IMR-90 (cell line): Measurements from ENCODE around the gene C11orf86. TPM values are rescaled to one million over a fixed set of nuclear protein-coding genes. Genes with fewer than 3 reads are reported as not detected.

Experiments used
- ATAC-seq: fragments of 200-7000 bp; cut with Tn5 transposase; 2 replicates; pipeline ENCODE4 v1.9.1; 2020; ENCODE audit warnings: low read depth, mild to moderate bottlenecking, moderate library complexity
- BruUV-seq: library from RNA; stranded (reverse); fragments of 400-500 nt; replicated peaks from 2 replicates; lab custom pipeline; 2021; lab: Mats Ljungman, UMichigan
- CTCF ChIA-PET: fragments of 300-600 bp; formaldehyde crosslinking; extraction: SDS; loops from one replicate; lab custom pipeline; 2021; ENCODE audit warnings: antibody characterized with exemption; lab: Yijun Ruan, JAX
- POLR2A ChIA-PET: fragments of 300-600 bp; sonication (Branson Sonifier 250); formaldehyde crosslinking; loops from one replicate; lab custom pipeline; 2022; ENCODE audit warnings: antibody characterized with exemption; ENCODE audit not compliant: unreplicated experiment; lab: Charles Lee
- DNase-seq: peaks from one replicate; pipeline ENCODE4 v3.0.0; 2013
- H2AFZ ChIP-seq: replicated peaks from 2 replicates; pipeline ENCODE3; 2013; ENCODE audit warnings: low read length, mild to moderate bottlenecking; ENCODE audit not compliant: poor library complexity
- H2AK5ac ChIP-seq: 2 replicates; pipeline ENCODE4 v1.6.1; 2013; ENCODE audit warnings: low read depth, low read length, inconsistent platforms
- H2AK9ac ChIP-seq: replicated peaks from 2 replicates; pipeline ENCODE3; 2013; ENCODE audit warnings: mild to moderate bottlenecking, low read depth, low read length, moderate library complexity; ENCODE audit not compliant: poor library complexity
- H2BK120ac ChIP-seq: 2 replicates; pipeline ENCODE4 v1.6.1; 2013; ENCODE audit warnings: low read depth, low read length, inconsistent platforms
- H2BK15ac ChIP-seq: 3 replicates; pipeline ENCODE4 v1.6.1; 2013; ENCODE audit warnings: low read depth, low read length, inconsistent platforms
- H2BK20ac ChIP-seq: 2 replicates; pipeline ENCODE4 v1.6.1; 2013; ENCODE audit warnings: low read depth, mild to moderate bottlenecking, inconsistent platforms, low read length, moderate library complexity
- H2BK5ac ChIP-seq: 2 replicates; pipeline ENCODE4 v1.6.1; 2013; ENCODE audit warnings: mild to moderate bottlenecking, low read depth, low read length, inconsistent platforms; ENCODE audit not compliant: poor library complexity, severe bottlenecking
- H3K14ac ChIP-seq: replicated peaks from 2 replicates; pipeline ENCODE4 v1.6.1; 2013; ENCODE audit warnings: low read depth, low read length, inconsistent platforms
- H3K18ac ChIP-seq: 2 replicates; pipeline ENCODE4 v1.6.1; 2013; ENCODE audit warnings: low read depth, low read length, control low read depth
- H3K23ac ChIP-seq: 2 replicates; pipeline ENCODE4 v1.6.1; 2013; ENCODE audit warnings: low read depth, low read length, inconsistent platforms
- H3K27ac ChIP-seq: 2 replicates; pipeline ENCODE4 v1.5.1; 2013; ENCODE audit warnings: mild to moderate bottlenecking, control low read depth, low read length; ENCODE audit not compliant: insufficient read depth
- H3K27me3 ChIP-seq: 2 replicates; pipeline ENCODE4 v1.6.1; 2013; ENCODE audit warnings: low read length; ENCODE audit not compliant: control insufficient read depth, insufficient read depth
- H3K36me3 ChIP-seq: 2 replicates; pipeline ENCODE4 v1.6.1; 2013; ENCODE audit warnings: low read length, mixed read lengths; ENCODE audit not compliant: control insufficient read depth, insufficient read depth
- H3K4ac ChIP-seq: 2 replicates; pipeline ENCODE4 v1.6.1; 2013; ENCODE audit warnings: low read depth, low read length, inconsistent platforms
- H3K4me1 ChIP-seq: 2 replicates; pipeline ENCODE4 v1.6.1; 2013; ENCODE audit warnings: low read length, mixed read lengths; ENCODE audit not compliant: control insufficient read depth, insufficient read depth
- H3K4me2 ChIP-seq: 2 replicates; pipeline ENCODE4 v1.6.1; 2013; ENCODE audit warnings: low read depth, mild to moderate bottlenecking, control low read depth, low read length, moderate library complexity
- H3K4me3 ChIP-seq: 2 replicates; pipeline ENCODE4 v1.5.1; 2013; ENCODE audit warnings: low read depth, mild to moderate bottlenecking, control low read depth, low read length, moderate library complexity; ENCODE audit not compliant: insufficient read depth
- H3K56ac ChIP-seq: 2 replicates; pipeline ENCODE4 v1.6.1; 2013; ENCODE audit warnings: low read length, inconsistent platforms; ENCODE audit not compliant: insufficient read depth; ENCODE audit errors: extremely low read depth
- H3K79me1 ChIP-seq, 2 experiments: 2 replicates each; pipeline ENCODE4 v1.6.1; 2013; ENCODE audit warnings: low read length in 2 of 2, inconsistent platforms in 1 of 2, low read depth in 1 of 2
- H3K9ac ChIP-seq: 2 replicates; pipeline ENCODE4 v1.6.1; 2013; ENCODE audit warnings: low read depth, low read length, control low read depth
- H3K9me1 ChIP-seq: 2 replicates; pipeline ENCODE4 v1.6.1; 2013; ENCODE audit warnings: low read length, inconsistent platforms; ENCODE audit not compliant: insufficient read depth
- H3K9me3 ChIP-seq: 2 replicates; pipeline ENCODE4 v1.6.1; 2013; ENCODE audit warnings: low read length; ENCODE audit not compliant: control insufficient read depth, insufficient read depth
- H4K20me1 ChIP-seq: 2 replicates; pipeline ENCODE4 v1.6.1; 2013; ENCODE audit warnings: low read length, inconsistent platforms; ENCODE audit not compliant: insufficient read depth
- H4K5ac ChIP-seq: 2 replicates; pipeline ENCODE4 v1.6.1; 2013; ENCODE audit warnings: mild to moderate bottlenecking, low read depth, low read length, control low read depth
- H4K8ac ChIP-seq, 2 experiments: 2 replicates each; pipeline ENCODE4 v1.6.1; 2013; ENCODE audit warnings: low read depth in 2 of 2, low read length in 2 of 2, control low read depth in 1 of 2, inconsistent platforms in 1 of 2
- H4K91ac ChIP-seq: 2 replicates; pipeline ENCODE4 v1.6.1; 2013; ENCODE audit warnings: low read depth, low read length, inconsistent platforms; ENCODE audit not compliant: insufficient read depth
- CEBPB ChIP-seq: IDR thresholded peaks from 2 replicates; pipeline ENCODE4 v1.6.1; 2012; ENCODE audit warnings: low read depth, low read length, improper control_type of control experiment
- WGBS, 2 experiments: methylation state at CpG; one replicate each; pipeline versions ENCODE4 v1.1.5 to v1.1.7; 2013; ENCODE audit warnings: missing lambda C conversion rate in 2 of 2; ENCODE audit not compliant: insufficient read length in 1 of 2; ENCODE audit errors: extremely low coverage in 2 of 2; 5-methylcytosine and 5-hydroxymethylcytosine counted together
- dilution Hi-C: fragments of 300-500 bp; cut with HindIII; formaldehyde crosslinking; loops from one replicate; pipeline ENCODE4 v1.14.3; 2018; ENCODE audit warnings: low sequenced_read_pairs; ENCODE audit not compliant: unreplicated experiment
- in situ Hi-C: fragments of 300-500 bp; cut with MboI; formaldehyde crosslinking; loops from 3 replicates; pipeline ENCODE4 v1.14.3; 2019; ENCODE audit warnings: low sequenced_read_pairs, inconsistent platforms, mixed read lengths
- intact Hi-C: fragments of 100-400 bp; cut with micrococcal nuclease; formaldehyde crosslinking; loops from 2 replicates; pipeline ENCODE4 v1.10.0; 2022
- polyA plus RNA-seq, 3 experiments: library from polyadenylated mRNA; depleted of rRNA; stranded (reverse); fragments of >200 nt; gene quantifications; 2 replicates each; pipeline ENCODE4 v1.2.3, GENCODE V29; 2012; ENCODE audit warnings: low replicate concordance in 1 of 3
- total RNA-seq: library from RNA; depleted of rRNA; stranded (reverse); fragments of >200 nt; gene quantifications from 2 replicates; pipeline ENCODE4 v1.2.3, GENCODE V29; 2012
- TF ChIP-seq, protein P1 (sequence below): conservative IDR thresholded peaks from 2 replicates; pipeline ENCODE4 v1.5.1; 2012; ENCODE audit warnings: mild to moderate bottlenecking, low read depth, low read length, improper control_type of control experiment

C11orf86 gene
- total and polyA plus RNA-seq, 2 of the 4 experiments (the other 2 are of a cell fraction), result not detected

DNA sequence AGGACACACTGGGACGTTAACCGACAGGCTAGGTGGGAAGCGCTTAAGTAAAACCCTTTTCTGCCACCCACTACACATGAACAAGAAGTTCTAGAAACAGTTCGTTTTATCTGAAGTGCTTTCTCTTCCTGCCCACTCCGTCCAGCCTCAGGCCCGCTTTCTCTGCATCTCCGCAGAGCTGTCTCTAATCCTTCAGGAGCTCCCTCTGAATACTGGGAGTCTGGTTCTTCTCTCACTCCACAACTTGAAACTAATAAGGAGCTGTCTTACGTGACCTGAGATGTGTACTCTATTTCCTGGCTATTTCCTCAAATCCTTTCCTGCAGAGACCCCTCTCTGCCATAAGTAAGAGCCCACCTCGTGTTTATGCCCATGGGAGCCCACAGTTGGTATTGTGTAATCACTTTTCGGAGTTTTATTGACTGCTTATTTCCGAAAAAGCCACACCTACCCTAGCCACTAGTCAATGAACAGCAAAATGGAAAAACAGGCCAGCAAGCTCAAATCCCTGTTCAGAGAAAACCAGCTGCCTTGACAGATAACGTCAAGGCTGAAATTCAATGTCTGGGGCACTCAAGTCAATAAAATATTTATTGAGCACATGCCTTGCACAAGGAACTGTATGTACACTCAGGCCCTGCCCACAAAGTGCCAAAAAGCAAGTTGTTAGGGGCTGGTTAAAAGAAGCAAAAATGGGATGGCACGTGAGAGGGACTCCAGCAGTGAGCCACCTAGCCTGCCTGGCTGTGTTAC lies 21.8 kb upstream of the C11orf86 start:
- Histone ChIP-seq H3K9ac (no peak overlapping the region), H3K9me1 (peaks cover 25% of the 10 kb centered on the region), H3K14ac (no peak overlapping the region), H3K18ac (no peak overlapping the region), H4K91ac (no peak overlapping the region; the same call in 1 of the 2 replicates), H2AK5ac (peak overlapping the region; percentile 7; the same call in 1 of the 2 replicates), H3K23ac (no peak overlapping the region), H3K4me2 (no peak overlapping the region), H2BK120ac (no peak overlapping the region), H2BK15ac (no peak overlapping the region), H2AFZ (no peak overlapping the region), H2BK20ac (no peak overlapping the region), H2BK5ac (no peak overlapping the region), H3K79me1 (peaks cover 0 to 50% of the 10 kb centered on the region in 2 experiments), H4K20me1 (peaks cover 5% of the 10 kb centered on the region; the same call in 1 of the 2 replicates), H3K27ac (no peak overlapping the region), H2AK9ac (no peak overlapping the region), H3K4me1 (peaks cover 25% of the 10 kb centered on the region), H3K56ac (no peak overlapping the region), H3K4ac (no peak overlapping the region), H3K4me3 (no peak overlapping the region), H4K5ac (no peak overlapping the region), H3K36me3 (peaks cover 15% of the 10 kb centered on the region; the same call in 1 of the 2 replicates), H3K27me3 (no peaks in the 10 kb centered on the region), H4K8ac (no peak overlapping the region), H3K9me3 (no peaks in the 10 kb centered on the region)
- ChIA-PET CTCF (no interaction called here), POLR2A (no interaction called here)
- no peak for ATAC-seq
- peak; percentile 66 for TF ChIP-seq CEBPB
- TF ChIP-seq, protein P1, sequence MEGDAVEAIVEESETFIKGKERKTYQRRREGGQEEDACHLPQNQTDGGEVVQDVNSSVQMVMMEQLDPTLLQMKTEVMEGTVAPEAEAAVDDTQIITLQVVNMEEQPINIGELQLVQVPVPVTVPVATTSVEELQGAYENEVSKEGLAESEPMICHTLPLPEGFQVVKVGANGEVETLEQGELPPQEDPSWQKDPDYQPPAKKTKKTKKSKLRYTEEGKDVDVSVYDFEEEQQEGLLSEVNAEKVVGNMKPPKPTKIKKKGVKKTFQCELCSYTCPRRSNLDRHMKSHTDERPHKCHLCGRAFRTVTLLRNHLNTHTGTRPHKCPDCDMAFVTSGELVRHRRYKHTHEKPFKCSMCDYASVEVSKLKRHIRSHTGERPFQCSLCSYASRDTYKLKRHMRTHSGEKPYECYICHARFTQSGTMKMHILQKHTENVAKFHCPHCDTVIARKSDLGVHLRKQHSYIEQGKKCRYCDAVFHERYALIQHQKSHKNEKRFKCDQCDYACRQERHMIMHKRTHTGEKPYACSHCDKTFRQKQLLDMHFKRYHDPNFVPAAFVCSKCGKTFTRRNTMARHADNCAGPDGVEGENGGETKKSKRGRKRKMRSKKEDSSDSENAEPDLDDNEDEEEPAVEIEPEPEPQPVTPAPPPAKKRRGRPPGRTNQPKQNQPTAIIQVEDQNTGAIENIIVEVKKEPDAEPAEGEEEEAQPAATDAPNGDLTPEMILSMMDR, result no peak
- no TSS peak for BruUV-seq
- no peak for DNase-seq
- in situ Hi-C loops, result no loop called here
- intact Hi-C loops, result no loop called here
- dilution Hi-C loops, result no loop called here
- 96% methylated on average over 6 of the region's 13 CpGs; no CpG with 5 or more reads in 1 of the 2 experiments for WGBS, 2 experiments
